Activated B cell treated with CpG ODN at 0.5 μM for 24 hours (primary cell): Measurements from ENCODE around the gene UBAP2L. TPM values are rescaled to one million over a fixed set of nuclear protein-coding genes. Genes with fewer than 3 reads are reported as not detected.

Source experiments
- ATAC-seq: fragments of 200-7000 bp; cut with Tn5 transposase; one replicate; pipeline ENCODE4 v1.10.0; 2021; ENCODE audit warnings: low read depth, mild to moderate bottlenecking, moderate library complexity
- CTCF ChIA-PET: fragments of 350-600 bp; sonication (Branson Sonifier 250); formaldehyde crosslinking; loops from one replicate; lab custom pipeline; 2021; ENCODE audit warnings: antibody characterized with exemption; lab: Charles Lee
- POLR2A ChIA-PET: fragments of 350-600 bp; sonication (Branson Sonifier 250); formaldehyde crosslinking; loops from one replicate; lab custom pipeline; 2021; ENCODE audit warnings: antibody characterized with exemption; lab: Charles Lee
- DNase-seq: peaks from one replicate; pipeline ENCODE4 v3.0.0; 2022
- H3K27ac Mint-ChIP-seq: one replicate; pipeline ENCODE4 v1.8.0; 2020; ENCODE audit warnings: mixed read lengths
- H3K27me3 Mint-ChIP-seq: one replicate; pipeline ENCODE4 v1.8.0; 2021; ENCODE audit warnings: mixed read lengths
- H3K36me3 Mint-ChIP-seq: one replicate; pipeline ENCODE4 v1.8.0; 2021; ENCODE audit warnings: low read depth, mixed read lengths
- H3K4me1 Mint-ChIP-seq: one replicate; pipeline ENCODE4 v1.8.0; 2021; ENCODE audit warnings: mixed read lengths
- H3K4me3 Mint-ChIP-seq: one replicate; pipeline ENCODE4 v1.8.0; 2020; ENCODE audit warnings: mild to moderate bottlenecking, mixed read lengths
- H3K9me3 Mint-ChIP-seq: one replicate; pipeline ENCODE4 v1.8.0; 2020; ENCODE audit warnings: mixed read lengths
- CTCF ChIP-seq: fragments of 200-600 bp; IDR thresholded peaks from one replicate; pipeline ENCODE4 v1.8.0; 2022; ENCODE audit warnings: antibody characterized with exemption, mild to moderate bottlenecking
- intact Hi-C: fragments of 100-400 bp; cut with micrococcal nuclease; formaldehyde crosslinking; loops from one replicate; pipeline ENCODE4 v1.15.1; 2024
- total RNA-seq: library from RNA; stranded (reverse); gene quantifications from 2 replicates; pipeline ENCODE4 v1.2.3, GENCODE V29; 2022

Gene UBAP2L
- total RNA-seq, 1 donor from 2014 or later: 234 TPM

- POLR2A ChIA-PET: no interaction called here
- no peak overlapping the region for H3K27ac Mint-ChIP-seq
- CTCF ChIA-PET: interaction anchor here (1.2 kb wide), 1 partner anchor 77 kb away, joined by 3 read pairs; no protein-coding TSS in a partner anchor
- H3K9me3 Mint-ChIP-seq: no peaks in the 10 kb centered on the region
- no peak for DNase-seq
- H3K36me3 Mint-ChIP-seq: peaks cover 100% of the 10 kb centered on the region
- no peaks in the 10 kb centered on the region for H3K27me3 Mint-ChIP-seq
- intact Hi-C loops: no loop called here
- no peaks in the 10 kb centered on the region for H3K4me1 Mint-ChIP-seq
- H3K4me3 Mint-ChIP-seq: no peak overlapping the region
- TF ChIP-seq CTCF: no peak
- no peak for ATAC-seq
Observed at GRCh38 chr1:154258784-154259183, 38.0 kb downstream of the UBAP2L start.

- no peak overlapping the region for H3K27ac Mint-ChIP-seq
- ChIA-PET CTCF (no interaction called here), POLR2A (no interaction called here)
- no peaks in the 10 kb centered on the region for H3K9me3 Mint-ChIP-seq
- no peaks in the 10 kb centered on the region for H3K4me1 Mint-ChIP-seq
- no peak for ATAC-seq
- H3K27me3 Mint-ChIP-seq: no peaks in the 10 kb centered on the region
- peaks cover 98% of the 10 kb centered on the region for H3K36me3 Mint-ChIP-seq
- intact Hi-C loops: no loop called here
- TF ChIP-seq CTCF: no peak
- no peak overlapping the region for H3K4me3 Mint-ChIP-seq
- no peak for DNase-seq
Observed at GRCh38 chr1:154260127-154260526, 39.4 kb downstream of the UBAP2L start.

- ChIA-PET CTCF (interaction anchor here (1.1 kb wide), 1 partner anchor 70 kb away, joined by 3 read pairs; no protein-coding TSS in a partner anchor), POLR2A (interaction anchor here (0.5 kb wide), 1 partner anchor 95 kb away, joined by 7 read pairs; no protein-coding TSS in a partner anchor)
- Mint-ChIP-seq H3K27ac (peak overlapping the region; percentile 4), H3K4me3 (no peak overlapping the region), H3K4me1 (no peaks in the 10 kb centered on the region), H3K36me3 (peaks cover 84% of the 10 kb centered on the region), H3K9me3 (no peaks in the 10 kb centered on the region), H3K27me3 (no peaks in the 10 kb centered on the region)
- no peak for ATAC-seq
- intact Hi-C loops: no loop called here
- DNase-seq: no peak
- no peak for TF ChIP-seq CTCF
Observed at GRCh38 chr1:154263465-154264332, 42.9 kb downstream of the UBAP2L start.

- intact Hi-C loops: no loop called here
- H3K36me3 Mint-ChIP-seq: peaks cover 84% of the 10 kb centered on the region
- no peak overlapping the region for H3K27ac Mint-ChIP-seq
- H3K4me1 Mint-ChIP-seq: no peaks in the 10 kb centered on the region
- CTCF ChIA-PET: no interaction called here
- POLR2A ChIA-PET: interaction anchor here (0.6 to 0.7 kb wide), 2 partner anchors 275 to 449 kb away, joined by 3 to 5 read pairs; no protein-coding TSS in a partner anchor
- DNase-seq (no peak), ATAC-seq (no peak)
- H3K27me3 Mint-ChIP-seq: no peaks in the 10 kb centered on the region
- H3K4me3 Mint-ChIP-seq: no peak overlapping the region
- H3K9me3 Mint-ChIP-seq: no peaks in the 10 kb centered on the region
- TF ChIP-seq CTCF: no peak
Observed at GRCh38 chr1:154264454-154264853, 43.7 kb downstream of the UBAP2L start.

GRCh38 chr1:154265586-154265985 is 44.8 kb downstream of the UBAP2L start:
- ChIA-PET POLR2A (interaction anchor here (0.5 to 1.2 kb wide), 2 partner anchors 43 to 70 kb away, joined by 3 read pairs; no protein-coding TSS in a partner anchor), CTCF (no interaction called here)
- ATAC-seq (no peak), DNase-seq (no peak)
- Mint-ChIP-seq H3K9me3 (no peaks in the 10 kb centered on the region), H3K4me1 (no peaks in the 10 kb centered on the region), H3K4me3 (no peak overlapping the region), H3K27ac (no peak overlapping the region), H3K36me3 (peaks cover 83% of the 10 kb centered on the region), H3K27me3 (no peaks in the 10 kb centered on the region)
- TF ChIP-seq CTCF: no peak
- intact Hi-C loops: no loop called here
